ENCODE measurements around the gene INSM1.
"Not testable (repeated sequence)": the region's sequence is repeated elsewhere in the genome, so short reads cannot be mapped to it uniquely, and the experiment has no call there.

INSM1 gene

GRCh38 chr20:20341371-20341770 lies 26.5 kb upstream of the INSM1 start:
- TF ChIP-seq CTCF (IDR thresholded peaks at IDR 0.05; ENCODE audit: low read depth, low read length), result no peak
- H3K4me3 ChIP-seq (replicated peaks in 1 of 2; ENCODE audit: low read depth in 2 of 2, low read length in 2 of 2), result no peak overlapping the region
- no peak for DNase-seq (ENCODE audit: low read depth in 2 of 2)

GRCh38 chr20:20342066-20342465 lies 25.8 kb upstream of the INSM1 start:
- no peak overlapping the region for H3K4me3 ChIP-seq (replicated peaks in 1 of 2; ENCODE audit: low read depth in 2 of 2, low read length in 2 of 2)
- TF ChIP-seq CTCF (IDR thresholded peaks at IDR 0.05; ENCODE audit: low read depth, low read length), result no peak
- no peak for DNase-seq (ENCODE audit: low read depth in 2 of 2)

GRCh38 chr20:20343932-20344331 lies 24.0 kb upstream of the INSM1 start:
- DNase-seq (ENCODE audit: low read depth in 2 of 2), result no peak

GRCh38 chr20:20344476-20344875 lies 23.4 kb upstream of the INSM1 start:
- TF ChIP-seq CTCF (IDR thresholded peaks at IDR 0.05; ENCODE audit: low read depth, low read length), result no peak
- no peak overlapping the region for H3K4me3 ChIP-seq (replicated peaks in 1 of 2; ENCODE audit: low read depth in 2 of 2, low read length in 2 of 2)
- no peak for DNase-seq (ENCODE audit: low read depth in 2 of 2)

More at GRCh38 chr20:20343932-20344331, 24.0 kb upstream of the INSM1 start:
- TF ChIP-seq CTCF (IDR thresholded peaks at IDR 0.05; ENCODE audit: low read depth, low read length), result no peak
- no peak overlapping the region for H3K4me3 ChIP-seq (replicated peaks in 1 of 2; ENCODE audit: low read depth in 2 of 2, low read length in 2 of 2)

- no peak overlapping the region for H3K4me3 ChIP-seq (replicated peaks in 1 of 2; ENCODE audit: low read depth in 2 of 2, low read length in 2 of 2)
- no peak for TF ChIP-seq CTCF (IDR thresholded peaks at IDR 0.05; ENCODE audit: low read depth, low read length)
- DNase-seq (ENCODE audit: low read depth in 2 of 2), result no peak
These were observed 14.3 kb upstream of the INSM1 start for GRCh38 chr20:20353576-20353975.

- DNase-seq (ENCODE audit: low read depth in 2 of 2); H3K4me3 ChIP-seq (replicated peaks in 1 of 2; ENCODE audit: low read depth in 2 of 2, low read length in 2 of 2): not testable (repeated sequence)
These were observed 12.4 kb upstream of the INSM1 start for GRCh38 chr20:20355503-20355902.

GRCh38 chr20:20358801-20359200 lies 9.1 kb upstream of the INSM1 start:
- no peak for TF ChIP-seq CTCF (IDR thresholded peaks at IDR 0.05; ENCODE audit: low read depth, low read length)
- H3K4me3 ChIP-seq (replicated peaks in 1 of 2; ENCODE audit: low read depth in 2 of 2, low read length in 2 of 2), result no peak overlapping the region
- DNase-seq (ENCODE audit: low read depth in 2 of 2), result no peak
